OCI-LY1 (cell line): Measurements from ENCODE around the gene SDC3.

Source experiments
- EZH2 ChIP-seq: fragments of 200-600 bp; sonication (generic), shearing (Covaris generic); IDR thresholded peaks from 2 replicates; pipeline ENCODE4 v1.8.0; 2017; ENCODE audit warnings: borderline replicate concordance, mixed run types, mild to moderate bottlenecking, antibody characterized with exemption, low read length, moderate library complexity, mixed read lengths
- TF ChIP-seq, protein P1 (sequence below): fragments of 200-600 bp; sonication (generic), shearing (Covaris generic); IDR thresholded peaks from 2 replicates; pipeline ENCODE4 v1.5.1; 2017; ENCODE audit warnings: mild to moderate bottlenecking, antibody characterized with exemption, low read length, moderate library complexity, mixed read lengths

DNA sequence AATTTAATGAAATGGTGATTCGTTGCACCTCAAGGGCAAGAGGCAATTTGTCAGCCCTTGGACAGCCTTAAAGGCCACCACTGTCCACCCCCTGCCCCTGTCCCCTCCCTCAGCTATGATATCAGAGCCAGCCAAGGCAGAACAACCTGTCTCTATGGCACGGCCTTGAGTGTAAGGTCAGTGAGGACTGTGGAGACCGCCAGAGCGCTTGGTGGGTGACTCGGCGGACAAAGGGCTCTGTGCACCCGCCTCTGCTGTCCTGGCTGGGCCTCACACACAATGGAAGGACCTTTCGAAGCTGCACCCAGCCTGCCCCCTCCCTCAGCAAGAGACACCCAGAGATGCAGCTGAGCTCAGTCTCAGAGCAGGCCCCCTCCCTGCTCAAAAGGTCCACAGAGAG lies 50.6 kb downstream of the SDC3 start:
- TF ChIP-seq, protein P1, sequence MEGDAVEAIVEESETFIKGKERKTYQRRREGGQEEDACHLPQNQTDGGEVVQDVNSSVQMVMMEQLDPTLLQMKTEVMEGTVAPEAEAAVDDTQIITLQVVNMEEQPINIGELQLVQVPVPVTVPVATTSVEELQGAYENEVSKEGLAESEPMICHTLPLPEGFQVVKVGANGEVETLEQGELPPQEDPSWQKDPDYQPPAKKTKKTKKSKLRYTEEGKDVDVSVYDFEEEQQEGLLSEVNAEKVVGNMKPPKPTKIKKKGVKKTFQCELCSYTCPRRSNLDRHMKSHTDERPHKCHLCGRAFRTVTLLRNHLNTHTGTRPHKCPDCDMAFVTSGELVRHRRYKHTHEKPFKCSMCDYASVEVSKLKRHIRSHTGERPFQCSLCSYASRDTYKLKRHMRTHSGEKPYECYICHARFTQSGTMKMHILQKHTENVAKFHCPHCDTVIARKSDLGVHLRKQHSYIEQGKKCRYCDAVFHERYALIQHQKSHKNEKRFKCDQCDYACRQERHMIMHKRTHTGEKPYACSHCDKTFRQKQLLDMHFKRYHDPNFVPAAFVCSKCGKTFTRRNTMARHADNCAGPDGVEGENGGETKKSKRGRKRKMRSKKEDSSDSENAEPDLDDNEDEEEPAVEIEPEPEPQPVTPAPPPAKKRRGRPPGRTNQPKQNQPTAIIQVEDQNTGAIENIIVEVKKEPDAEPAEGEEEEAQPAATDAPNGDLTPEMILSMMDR = no peak
- TF ChIP-seq EZH2 = no peak
